Psoas muscle (tissue), 8 donors: Measurements from ENCODE around the gene ASPRV1. TPM values are rescaled to one million over a fixed set of nuclear protein-coding genes. Genes with fewer than 3 reads are reported as not detected.
A peak's percentile ranks its signal among the peaks of the same experiment; 100 is the strongest.

ENCODE experiments used
- ATAC-seq, 4 donors: fragments of 200-7000 bp; cut with Tn5 transposase; one replicate each; pipeline ENCODE4 v1.9.1; 2020; ENCODE audit warnings: moderate library complexity in 3 of 4, mild to moderate bottlenecking in 2 of 4
- DNase-seq, 2 donors: peaks; one replicate each; pipeline ENCODE4 v3.0.0-alpha.2; 2020
- H3K27ac ChIP-seq: fragments of 200-600 bp; one replicate; pipeline ENCODE4 v1.8.0; 2022
- H3K27me3 ChIP-seq, 3 donors: fragments of 200-600 bp in 1 of 3; one replicate each; pipeline versions ENCODE4 v1.6.1 to v1.8.0; 2013 to 2022; ENCODE audit warnings: low read length in 2 of 3, mild to moderate bottlenecking in 2 of 3, moderate library complexity in 1 of 3; ENCODE audit not compliant: insufficient read depth in 3 of 3
- H3K36me3 ChIP-seq, 2 donors: fragments of 200-600 bp in 1 of 2; one replicate each; pipeline versions ENCODE4 v1.6.1 to v1.8.0; 2013 to 2022; ENCODE audit warnings: low read depth in 1 of 2, mild to moderate bottlenecking in 1 of 2, moderate library complexity in 1 of 2; ENCODE audit not compliant: insufficient read depth in 1 of 2
- H3K4me1 ChIP-seq: fragments of 200-600 bp; one replicate; pipeline ENCODE4 v1.8.0; 2022
- H3K4me3 ChIP-seq: fragments of 200-600 bp; one replicate; pipeline ENCODE4 v1.8.0; 2022; ENCODE audit warnings: mild to moderate bottlenecking
- H3K9me3 ChIP-seq: fragments of 200-600 bp; one replicate; pipeline ENCODE4 v1.8.0; 2022
- CTCF ChIP-seq: fragments of 200-600 bp; IDR thresholded peaks from one replicate; pipeline ENCODE4 v1.8.0; 2022; ENCODE audit warnings: antibody characterized with exemption
- WGBS, 3 donors: extraction: QIAGEN DNeasy Blood & Tissue Kit; methylation state at CpG; one replicate each; pipeline versions ENCODE4 v1.1.6 to v1.1.7; 2013; 5-methylcytosine and 5-hydroxymethylcytosine counted together
- intact Hi-C, 2 donors: fragments of 100-400 bp; cut with DNase I; formaldehyde crosslinking; loops; one replicate each; pipeline versions ENCODE4 v1.11.0 to v1.14.2; 2022
- polyA plus RNA-seq, 3 donors: library from polyadenylated mRNA; stranded (reverse); fragments of 200-250 nt; gene quantifications; one replicate each; pipeline ENCODE4 v1.2.3, GENCODE V29; 2013
- total RNA-seq, 4 donors: library from RNA; stranded (reverse); fragmentation: NEBNext Ultra II Directional in 2 of 4; extraction: Animal tissue kit (Norgen Biotek cat#: 25700) in 2 of 4; gene quantifications; one replicate each; pipeline versions ENCODE4 v1.2.1 to v1.2.4, GENCODE V29; 2021 to 2023
- donor health status: healthy with polysubstance abuse.
- donor health status: DM: no; HTN: no; CAD: no; lungs with moderate emphysema.
- donor health status: Bipolar disorder and iron deficiency.
- donor health status: healthy.
- donor health status: DM: yes; HTN: yes; CAD: no.
- donor health status: DM: no; HTN: no; CAD: no.
- donor health status: DM: no; HTN: no; CAD: no.
- donor health status: DM: yes; HTN: yes; CAD: no.

ASPRV1 gene
- total and polyA plus RNA-seq, 7 donors: 0.20 to 1.8 (median 1.0) TPM

- no peak for TF ChIP-seq CTCF
- Histone ChIP-seq H3K9me3 (no peaks in the 10 kb centered on the region), H3K36me3 (peaks cover 0 to 5% of the 10 kb centered on the region in 2 donors), H3K4me3 (no peak overlapping the region), H3K27ac (no peak overlapping the region), H3K27me3 (peaks cover 0 to 2% (median 0%) of the 10 kb centered on the region in 3 donors), H3K4me1 (no peaks in the 10 kb centered on the region)
- DNase-seq: no peak
- WGBS, 3 donors: 50 to 57% (median 54%) methylated on average over 25 to 35 of the region's 35 CpGs
- intact Hi-C loops: no loop called here
- no peak for ATAC-seq
These were observed 13.1 kb downstream of the ASPRV1 start for GRCh38 chr2:69948032-69948962.

- no peak for TF ChIP-seq CTCF
- no peak overlapping the region for H3K27ac ChIP-seq
- 92 to 95% (median 94%) methylated on average over 4 of the region's 4 CpGs for WGBS, 3 donors
- H3K9me3 ChIP-seq: no peaks in the 10 kb centered on the region
- peaks cover 0 to 2% (median 0%) of the 10 kb centered on the region in 3 donors for H3K27me3 ChIP-seq
- ATAC-seq: no peak
- intact Hi-C loops: no loop called here
- H3K4me1 ChIP-seq: no peaks in the 10 kb centered on the region
- DNase-seq: no peak
- no peak overlapping the region for H3K4me3 ChIP-seq
- H3K36me3 ChIP-seq: peaks cover 0 to 14% of the 10 kb centered on the region in 2 donors
These were observed 14.0 kb downstream of the ASPRV1 start for GRCh38 chr2:69947325-69947931.

GRCh38 chr2:69946351-69947324 lies 14.8 kb downstream of the ASPRV1 start:
- no peak overlapping the region for H3K4me3 ChIP-seq
- intact Hi-C loops: no loop called here
- WGBS, 3 donors: 69 to 76% (median 72%) methylated on average over 13 of the region's 13 CpGs
- no peak overlapping the region for H3K27ac ChIP-seq
- no peak for TF ChIP-seq CTCF
- H3K36me3 ChIP-seq: peaks cover 0 to 22% of the 10 kb centered on the region in 2 donors
- no peaks in the 10 kb centered on the region for H3K4me1 ChIP-seq
- ATAC-seq: peak in 2 of 4 donors; percentile 8 to 27
- no peak for DNase-seq
- no peaks in the 10 kb centered on the region for H3K9me3 ChIP-seq
- peaks cover 0 to 2% (median 0%) of the 10 kb centered on the region in 3 donors for H3K27me3 ChIP-seq

GRCh38 chr2:69945941-69946340 lies 15.5 kb downstream of the ASPRV1 start:
- Histone ChIP-seq H3K27me3 (peaks cover 0 to 2% (median 0%) of the 10 kb centered on the region in 3 donors), H3K36me3 (peaks cover 0 to 28% of the 10 kb centered on the region in 2 donors), H3K9me3 (no peaks in the 10 kb centered on the region), H3K4me3 (no peak overlapping the region), H3K27ac (no peak overlapping the region), H3K4me1 (no peaks in the 10 kb centered on the region)
- ATAC-seq: no peak
- TF ChIP-seq CTCF: no peak
- intact Hi-C loops: no loop called here
- no peak for DNase-seq
- WGBS, 3 donors: 81 to 89% (median 86%) methylated on average over 8 of the region's 8 CpGs
